ENCODE measurements around the gene KAZN.

GRCh38 chr1:14932034-14932638 lies 333.7 kb downstream of the KAZN start:
- no peak for TF ChIP-seq GATA2 (IDR thresholded peaks at IDR 0.05; ENCODE audit: low read depth, low read length)
- no peak for TF ChIP-seq GATA3 (IDR thresholded peaks at IDR 0.05; ENCODE audit: low read depth, low read length)

All from SH-SY5Y (cell line).